Mesenchymal stem cell (in vitro differentiated cells and primary cell): ENCODE measurements around the gene DCTN4.

Source experiments
- DNase-seq: peaks from one replicate; pipeline ENCODE4 v3.0.0-alpha.2; 2013
- H2AFZ ChIP-seq: one replicate; pipeline ENCODE4 v1.6.1; 2013; ENCODE audit warnings: low read depth, mild to moderate bottlenecking, control low read depth, inconsistent platforms, low read length, moderate library complexity
- H2AK5ac ChIP-seq: 2 replicates; pipeline ENCODE4 v1.6.1; 2013; ENCODE audit warnings: low read length, moderate library complexity, mild to moderate bottlenecking, inconsistent platforms; ENCODE audit not compliant: severe bottlenecking
- H2BK120ac ChIP-seq: one replicate; pipeline ENCODE4 v1.6.1; 2013; ENCODE audit warnings: low read depth, mild to moderate bottlenecking, inconsistent platforms, low read length, moderate library complexity
- H2BK12ac ChIP-seq, 2 experiments: one replicate each; pipeline ENCODE4 v1.6.1; 2013; ENCODE audit warnings: inconsistent platforms in 2 of 2, low read length in 2 of 2, mild to moderate bottlenecking in 2 of 2, moderate library complexity in 2 of 2, control low read depth in 1 of 2
- H2BK15ac ChIP-seq: one replicate; pipeline ENCODE4 v1.6.1; 2013; ENCODE audit warnings: mild to moderate bottlenecking, low read depth, inconsistent platforms; ENCODE audit not compliant: poor library complexity, severe bottlenecking
- H2BK5ac ChIP-seq: 2 replicates; pipeline ENCODE4 v1.6.1; 2013; ENCODE audit warnings: low read depth, mild to moderate bottlenecking, low read length, control low read depth, inconsistent platforms; ENCODE audit not compliant: poor library complexity, severe bottlenecking
- H3K14ac ChIP-seq, 2 experiments: one replicate each; pipeline ENCODE4 v1.6.1; 2013; ENCODE audit warnings: inconsistent platforms in 2 of 2, low read length in 2 of 2, control low read depth in 1 of 2, mild to moderate bottlenecking in 1 of 2, moderate library complexity in 1 of 2
- H3K18ac ChIP-seq, 2 experiments: one replicate each; pipeline ENCODE4 v1.6.1; 2013; ENCODE audit warnings: inconsistent platforms in 2 of 2, low read length in 2 of 2, control low read depth in 1 of 2, low read depth in 1 of 2, mild to moderate bottlenecking in 1 of 2
- H3K23ac ChIP-seq, 2 experiments: one replicate each; pipeline ENCODE4 v1.6.1; 2013; ENCODE audit warnings: inconsistent platforms in 2 of 2, low read length in 2 of 2, mild to moderate bottlenecking in 2 of 2, moderate library complexity in 2 of 2, control low read depth in 1 of 2
- H3K27ac ChIP-seq: 2 replicates; pipeline ENCODE4 v1.5.1; 2013; ENCODE audit warnings: mild to moderate bottlenecking, moderate library complexity, low read length, control low read depth, inconsistent platforms; ENCODE audit not compliant: poor library complexity, severe bottlenecking
- H3K27me3 ChIP-seq, 2 experiments: 2 replicates each; pipeline versions ENCODE4 v1.6.1 to v1.7.0; 2013; ENCODE audit warnings: low read length in 2 of 2, mild to moderate bottlenecking in 2 of 2, moderate library complexity in 2 of 2, control low read depth in 1 of 2, inconsistent platforms in 1 of 2; ENCODE audit not compliant: control insufficient read depth in 1 of 2, insufficient read depth in 1 of 2
- H3K36me3 ChIP-seq, 2 experiments: 2 replicates each; pipeline versions ENCODE4 v1.6.1 to v1.7.0; 2013; ENCODE audit warnings: low read length in 2 of 2, control low read depth in 1 of 2, inconsistent platforms in 1 of 2, low read depth in 1 of 2, mild to moderate bottlenecking in 1 of 2; ENCODE audit not compliant: insufficient read depth in 2 of 2, control insufficient read depth in 1 of 2
- H3K4ac ChIP-seq, 2 experiments: one replicate each; pipeline ENCODE4 v1.6.1; 2013; ENCODE audit warnings: inconsistent platforms in 2 of 2, low read length in 2 of 2, mild to moderate bottlenecking in 2 of 2, moderate library complexity in 2 of 2, control low read depth in 1 of 2, low read depth in 1 of 2
- H3K4me1 ChIP-seq: 2 replicates; pipeline ENCODE4 v1.6.1; 2013; ENCODE audit warnings: low read depth, low read length, control low read depth; ENCODE audit not compliant: control insufficient read depth, insufficient read depth
- H3K4me2 ChIP-seq: 2 replicates; pipeline ENCODE4 v1.6.1; 2013; ENCODE audit warnings: low read length, mild to moderate bottlenecking, inconsistent platforms; ENCODE audit not compliant: poor library complexity, severe bottlenecking
- H3K4me3 ChIP-seq, 2 experiments: 2 replicates each; pipeline versions ENCODE4 v1.5.1 to v1.7.0; 2013; ENCODE audit warnings: low read length in 2 of 2, mild to moderate bottlenecking in 2 of 2, control low read depth in 1 of 2, low read depth in 1 of 2; ENCODE audit not compliant: insufficient read depth in 1 of 2
- H3K79me1 ChIP-seq: replicated peaks from 2 replicates; pipeline ENCODE4 v1.6.1; 2013; ENCODE audit warnings: mild to moderate bottlenecking, control low read depth, low read length, inconsistent platforms; ENCODE audit not compliant: poor library complexity, severe bottlenecking
- H3K9ac ChIP-seq: 2 replicates; pipeline ENCODE4 v1.7.0; 2013; ENCODE audit warnings: mild to moderate bottlenecking, low read length, moderate library complexity
- H3K9me3 ChIP-seq: 2 replicates; pipeline ENCODE4 v1.7.0; 2013; ENCODE audit warnings: mild to moderate bottlenecking, low read length; ENCODE audit not compliant: control insufficient read depth
- H4K8ac ChIP-seq: one replicate; pipeline ENCODE4 v1.6.1; 2013; ENCODE audit warnings: inconsistent platforms, mild to moderate bottlenecking, low read length, moderate library complexity
- H4K91ac ChIP-seq: one replicate; pipeline ENCODE4 v1.6.1; 2013; ENCODE audit warnings: mild to moderate bottlenecking, low read length, inconsistent platforms
- WGBS: methylation state at CpG from one replicate; pipeline ENCODE4 v1.1.7; 2013; ENCODE audit warnings: mixed read lengths; 5-methylcytosine and 5-hydroxymethylcytosine counted together

DCTN4 gene

DNA sequence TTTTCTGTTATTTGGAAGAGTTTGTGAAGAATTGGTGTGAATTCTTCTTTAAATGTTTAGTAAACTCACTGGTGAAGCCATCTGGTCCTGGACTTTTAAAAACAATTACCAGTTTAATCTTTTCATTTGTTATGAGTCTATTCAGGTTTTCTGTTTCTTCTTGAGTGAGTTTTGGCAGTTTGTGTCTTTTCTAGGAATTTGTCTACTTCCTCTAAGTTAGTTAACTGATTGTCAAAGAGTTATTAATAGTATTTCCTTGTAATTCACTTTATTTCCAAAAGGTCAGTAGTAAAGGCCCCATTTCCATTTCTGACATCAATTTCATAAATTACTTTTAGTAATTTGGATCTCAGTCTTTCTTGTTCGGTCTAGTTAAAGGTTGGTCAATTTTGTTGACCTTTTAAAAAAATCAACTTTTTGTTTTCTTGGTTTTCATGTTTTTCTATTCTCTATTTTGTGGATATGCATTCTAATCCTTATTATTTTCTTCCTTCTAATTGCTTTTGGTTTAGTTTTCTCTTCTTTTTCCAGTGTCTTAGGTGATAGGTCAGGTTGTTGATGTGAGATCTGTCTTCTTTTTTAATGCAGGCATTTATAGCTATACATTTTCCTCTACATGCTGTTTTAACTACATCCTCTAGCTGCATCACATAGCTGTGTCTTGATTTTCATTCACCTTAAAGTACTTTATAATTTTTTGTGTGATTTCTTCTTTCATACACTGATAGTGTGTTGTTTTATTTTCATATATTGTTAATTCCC lies 12.4 kb upstream of the DCTN4 start:
- Histone ChIP-seq H3K18ac (no peak overlapping the region), H3K23ac (no peak overlapping the region), H4K91ac (no peak overlapping the region), H3K9me3 (no peaks in the 10 kb centered on the region), H3K4me2 (no peak overlapping the region), H2BK12ac (no peak overlapping the region), H3K79me1 (no peaks in the 10 kb centered on the region), H3K4me3 (no peak overlapping the region), H3K14ac (no peak overlapping the region), H3K4ac (no peak overlapping the region), H2AK5ac (no peak overlapping the region), H4K8ac (no peak overlapping the region), H2BK15ac (no peak overlapping the region), H3K4me1 (no peaks in the 10 kb centered on the region), H2BK120ac (no peak overlapping the region), H2AFZ (no peak overlapping the region), H3K36me3 (no peaks in the 10 kb centered on the region), H3K9ac (no peak overlapping the region), H3K27me3 (no peaks in the 10 kb centered on the region), H3K27ac (no peak overlapping the region), H2BK5ac (no peak overlapping the region)
- no peak for DNase-seq
- WGBS = no CpG with 5 or more reads among the region's 1 CpG

DNA sequence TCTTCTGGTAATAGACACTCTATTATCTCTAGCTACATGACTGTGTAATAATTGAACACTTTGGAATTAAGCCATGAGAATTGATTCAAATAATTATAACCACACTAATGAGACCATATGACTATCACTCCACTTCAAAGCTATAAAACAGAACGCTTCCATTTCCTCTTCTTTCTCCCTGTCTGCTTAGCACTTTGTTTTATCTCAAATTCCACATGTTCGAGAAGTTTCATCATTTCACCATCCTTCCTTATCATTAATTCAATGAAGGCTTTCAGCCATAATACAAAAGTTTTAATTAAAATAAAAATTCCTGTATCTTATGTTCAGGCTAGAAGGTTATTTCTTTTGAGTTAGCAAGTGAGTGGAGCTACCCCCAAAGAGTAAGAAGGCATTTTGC lies 7.4 kb upstream of the DCTN4 start:
- WGBS = 73% methylated on average over 2 of the region's 2 CpGs
- no peak overlapping the region for H2BK15ac ChIP-seq
- no peaks in the 10 kb centered on the region for H3K79me1 ChIP-seq
- H3K27me3 ChIP-seq = no peaks in the 10 kb centered on the region
- H3K18ac ChIP-seq = no peak overlapping the region
- H4K91ac ChIP-seq = no peak overlapping the region
- no peak overlapping the region for H3K4ac ChIP-seq
- no peak overlapping the region for H3K9ac ChIP-seq
- no peak overlapping the region for H3K23ac ChIP-seq
- peaks cover 7% of the 10 kb centered on the region for H3K4me1 ChIP-seq
- no peak overlapping the region for H4K8ac ChIP-seq
- H3K9me3 ChIP-seq = no peaks in the 10 kb centered on the region
- no peak overlapping the region for H3K4me2 ChIP-seq
- H3K4me3 ChIP-seq = no peak overlapping the region
- no peak overlapping the region for H2AFZ ChIP-seq
- H3K14ac ChIP-seq = no peak overlapping the region
- H2AK5ac ChIP-seq = no peak overlapping the region
- H2BK120ac ChIP-seq = no peak overlapping the region
- DNase-seq = no peak
- H3K36me3 ChIP-seq = peaks cover 0 to 7% of the 10 kb centered on the region in 2 experiments
- no peak overlapping the region for H3K27ac ChIP-seq
- no peak overlapping the region for H2BK5ac ChIP-seq
- no peak overlapping the region for H2BK12ac ChIP-seq

DNA sequence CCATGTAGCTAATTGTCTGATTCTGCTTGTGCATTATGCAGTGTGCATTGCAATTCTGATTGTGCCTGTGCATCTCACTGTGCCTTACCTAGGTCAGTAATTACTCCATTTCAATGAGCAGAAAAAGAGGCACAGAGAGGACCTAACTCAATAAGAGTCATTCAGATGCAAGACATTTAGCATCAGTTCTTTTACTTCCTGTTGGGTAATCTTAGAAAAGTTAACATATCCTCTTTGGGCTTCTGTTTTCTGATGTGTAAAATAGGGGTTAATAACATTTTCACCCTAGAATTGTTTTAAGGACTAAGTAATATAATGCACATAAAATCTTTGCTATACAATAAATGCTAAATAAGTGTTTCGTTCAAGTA lies 7.0 kb upstream of the DCTN4 start:
- H3K9ac ChIP-seq = no peak overlapping the region
- H3K14ac ChIP-seq = no peak overlapping the region
- no peak for DNase-seq
- no peak overlapping the region for H2AFZ ChIP-seq
- H3K18ac ChIP-seq = no peak overlapping the region
- no peak overlapping the region for H3K4ac ChIP-seq
- no peaks in the 10 kb centered on the region for H3K9me3 ChIP-seq
- peaks cover 7% of the 10 kb centered on the region for H3K4me1 ChIP-seq
- H3K36me3 ChIP-seq = peaks cover 0 to 7% of the 10 kb centered on the region in 2 experiments
- no peaks in the 10 kb centered on the region for H3K27me3 ChIP-seq
- H3K79me1 ChIP-seq = no peaks in the 10 kb centered on the region
- H4K8ac ChIP-seq = no peak overlapping the region
- H2BK5ac ChIP-seq = no peak overlapping the region
- H3K27ac ChIP-seq = no peak overlapping the region
- no peak overlapping the region for H2AK5ac ChIP-seq
- H2BK12ac ChIP-seq = no peak overlapping the region
- no CpG with 5 or more reads among the region's 1 CpG for WGBS
- no peak overlapping the region for H3K4me2 ChIP-seq
- H2BK15ac ChIP-seq = no peak overlapping the region
- H4K91ac ChIP-seq = no peak overlapping the region
- no peak overlapping the region for H2BK120ac ChIP-seq
- no peak overlapping the region for H3K23ac ChIP-seq
- no peak overlapping the region for H3K4me3 ChIP-seq

DNA sequence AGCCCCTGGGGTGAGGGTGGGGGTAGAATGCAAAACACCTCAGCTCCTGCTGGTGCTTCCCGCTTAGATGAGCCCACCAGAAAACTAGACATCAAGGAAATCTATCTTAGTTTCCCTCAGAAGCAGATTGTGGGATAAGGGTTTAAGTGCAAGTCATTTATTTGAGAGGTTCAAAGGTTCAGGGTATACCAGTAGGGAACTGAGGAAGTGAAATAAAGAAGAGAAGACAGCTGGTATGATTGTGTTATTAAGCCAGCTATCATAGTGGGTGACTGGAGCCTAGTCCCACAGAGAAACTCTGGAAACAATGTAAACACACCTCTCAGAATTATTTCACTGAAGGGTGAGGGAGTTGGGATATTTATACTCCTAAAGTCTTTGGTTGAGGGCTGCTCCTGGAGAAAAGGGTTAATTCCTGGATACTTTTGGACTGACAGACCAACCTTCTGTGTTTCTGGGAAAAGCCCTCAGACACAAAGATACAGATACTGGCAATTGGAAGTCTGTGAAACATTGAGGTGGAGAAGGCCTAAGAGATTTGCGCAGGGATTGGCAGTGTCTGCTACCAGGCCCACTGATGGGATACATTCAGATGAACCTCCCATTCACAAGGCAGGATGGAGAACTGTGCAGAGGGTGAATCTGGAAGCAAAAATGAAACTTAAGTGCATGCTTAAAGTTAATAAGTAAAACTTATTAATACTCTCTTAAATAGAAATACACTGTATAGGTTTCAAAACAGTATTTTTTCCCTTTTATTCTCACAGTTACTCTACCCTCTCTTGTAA lies 6.4 kb upstream of the DCTN4 start:
- H2AK5ac ChIP-seq = no peak overlapping the region
- no peak overlapping the region for H2AFZ ChIP-seq
- H2BK5ac ChIP-seq = no peak overlapping the region
- H3K4me2 ChIP-seq = no peak overlapping the region
- no peak overlapping the region for H3K9ac ChIP-seq
- H4K91ac ChIP-seq = no peak overlapping the region
- peak overlapping the region in 1 of 2 experiments; percentile 85 for H2BK12ac ChIP-seq
- H3K14ac ChIP-seq = no peak overlapping the region
- H2BK120ac ChIP-seq = peak overlapping the region; percentile 54
- no peaks in the 10 kb centered on the region for H3K27me3 ChIP-seq
- H3K23ac ChIP-seq = no peak overlapping the region
- peak overlapping the region; percentile 81 for H4K8ac ChIP-seq
- no peak overlapping the region for H3K4me3 ChIP-seq
- no peak for DNase-seq
- H3K27ac ChIP-seq = no peak overlapping the region
- peaks cover 0 to 7% of the 10 kb centered on the region in 2 experiments for H3K36me3 ChIP-seq
- WGBS = 100% methylated on average over 1 of the region's 2 CpGs
- H2BK15ac ChIP-seq = peak overlapping the region; percentile 40
- H3K4ac ChIP-seq = peak overlapping the region in 1 of 2 experiments; percentile 47
- H3K79me1 ChIP-seq = no peaks in the 10 kb centered on the region
- peak overlapping the region in 1 of 2 experiments; percentile 46 for H3K18ac ChIP-seq
- no peaks in the 10 kb centered on the region for H3K9me3 ChIP-seq
- H3K4me1 ChIP-seq = peaks cover 7% of the 10 kb centered on the region
